ENCODE data around the gene SAMD15. TPM values are rescaled to one million over a fixed set of nuclear protein-coding genes. Genes with fewer than 3 reads are reported as not detected.
"Not testable (repeated sequence)": the region's sequence is repeated elsewhere in the genome, so short reads cannot be mapped to it uniquely, and the experiment has no call there.

SAMD15 gene
- total RNA-seq, result 1.3 TPM
- polyA plus RNA-seq, result 0.44 TPM

DNA sequence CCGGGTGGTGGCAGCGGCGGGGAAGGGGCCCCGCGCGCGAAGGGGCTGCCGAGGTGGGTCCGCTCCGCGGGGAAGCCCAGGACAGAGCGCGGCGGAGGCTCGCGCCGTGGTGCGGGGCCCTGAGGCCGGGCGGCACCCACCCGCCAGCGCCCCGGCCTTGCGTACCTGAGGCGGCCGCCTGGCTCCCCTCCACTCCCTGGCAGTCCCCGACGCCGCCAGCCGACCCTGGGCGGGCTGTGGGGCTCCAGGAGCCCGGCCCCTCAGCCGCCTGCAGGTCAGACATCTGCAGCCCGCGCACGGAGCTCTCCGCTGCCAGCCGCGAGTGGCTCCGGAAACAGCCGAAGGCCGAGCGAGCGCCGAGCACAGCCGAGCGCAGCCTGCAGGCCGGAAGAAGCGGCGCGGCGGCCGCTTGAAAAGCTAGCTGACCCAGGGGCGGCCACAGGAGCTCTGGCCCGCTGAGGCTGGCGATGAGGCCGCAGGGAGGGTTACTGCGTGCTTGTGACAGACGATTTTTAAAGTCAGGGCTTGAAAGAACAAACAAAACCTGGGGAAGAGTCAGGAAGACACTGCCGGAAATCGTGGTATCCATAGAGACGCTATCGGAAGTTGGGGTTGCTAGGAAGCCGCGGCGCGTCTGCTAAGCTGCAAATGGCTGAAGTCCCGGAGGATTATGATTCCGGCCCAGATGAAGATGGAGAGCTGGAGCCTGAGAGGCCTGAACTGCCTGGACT is at the start of gene SAMD15, which contains the start of gene TMED8:
Gene SAMD15 (plus strand): TSS at position 609 of the 731 bp plus-strand sequence. CDS start 40 bp downstream, at position 649.
Gene TMED8 (minus strand): TSS at position 324 of the 731 bp plus-strand sequence. CDS start 41 bp downstream, at position 283.
- Histone ChIP-seq H3K27ac (ENCODE audit: low read depth) (peak within 1 kb of the TSS; percentile 86), H3K4me3 (ENCODE audit: low read depth, low read length) (peak within 1 kb of the TSS; percentile 78), H3K36me3 (ENCODE audit: insufficient read depth) (peaks cover 1% of the 10 kb centered on the region), H3K4me1 (ENCODE audit: insufficient read depth) (no peaks in the 10 kb centered on the region)
- DNase-seq (ENCODE audit: extremely low spot score), result peak; percentile 80
- under 1% methylated on average over 69 of the region's 69 CpGs for WGBS

DNA sequence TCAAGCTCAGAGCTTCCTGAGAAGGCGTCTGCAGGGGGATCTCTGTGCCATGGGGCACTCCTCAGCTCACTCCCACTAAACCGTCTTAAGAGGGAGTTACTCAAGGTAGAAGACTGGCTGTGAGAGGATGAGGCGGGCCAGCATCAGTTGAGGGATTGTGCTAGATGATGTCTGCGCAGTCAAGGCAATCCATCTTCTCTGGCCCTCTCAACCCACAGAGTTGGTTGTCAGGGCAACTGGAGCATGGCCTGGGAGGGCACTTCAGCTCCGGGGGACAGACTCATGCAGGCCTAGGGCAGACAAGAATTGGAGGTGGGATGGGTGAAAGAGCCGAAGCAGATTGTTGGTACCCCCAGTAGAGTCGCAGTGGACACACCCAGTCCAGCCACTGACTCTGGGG is 47.3 kb upstream of the SAMD15 start:
- Histone ChIP-seq H3K27ac (ENCODE audit: low read depth) (no peak overlapping the region), H3K36me3 (ENCODE audit: insufficient read depth) (no peaks in the 10 kb centered on the region), H3K4me3 (ENCODE audit: low read depth, low read length) (no peak overlapping the region), H3K4me1 (ENCODE audit: insufficient read depth) (no peaks in the 10 kb centered on the region)
- no peak for DNase-seq (ENCODE audit: extremely low spot score)
- 89% methylated on average over 7 of the region's 7 CpGs for WGBS

DNA sequence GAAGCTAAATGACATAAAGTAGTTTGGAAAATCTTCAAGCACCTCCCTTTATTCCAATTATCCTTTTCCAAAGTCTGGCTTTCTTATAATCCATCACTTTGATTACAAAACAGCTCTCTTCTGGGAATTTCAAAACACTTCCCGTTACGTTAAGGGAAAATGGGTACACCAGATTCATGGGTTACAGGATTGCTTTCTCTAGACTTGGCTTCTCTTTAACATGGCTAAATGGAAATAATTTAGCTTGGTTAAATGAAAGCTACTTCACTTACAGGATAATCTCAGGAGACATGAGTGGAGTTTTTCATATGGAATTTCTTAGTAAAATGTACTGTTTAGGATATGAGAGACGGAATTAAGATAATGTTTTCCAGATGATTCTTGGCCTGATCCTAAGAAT is 41.6 kb upstream of the SAMD15 start:
- 87% methylated on average over 3 of the region's 3 CpGs for WGBS
- Histone ChIP-seq H3K4me3 (ENCODE audit: low read depth, low read length) (no peak overlapping the region), H3K36me3 (ENCODE audit: insufficient read depth) (no peaks in the 10 kb centered on the region)

DNA sequence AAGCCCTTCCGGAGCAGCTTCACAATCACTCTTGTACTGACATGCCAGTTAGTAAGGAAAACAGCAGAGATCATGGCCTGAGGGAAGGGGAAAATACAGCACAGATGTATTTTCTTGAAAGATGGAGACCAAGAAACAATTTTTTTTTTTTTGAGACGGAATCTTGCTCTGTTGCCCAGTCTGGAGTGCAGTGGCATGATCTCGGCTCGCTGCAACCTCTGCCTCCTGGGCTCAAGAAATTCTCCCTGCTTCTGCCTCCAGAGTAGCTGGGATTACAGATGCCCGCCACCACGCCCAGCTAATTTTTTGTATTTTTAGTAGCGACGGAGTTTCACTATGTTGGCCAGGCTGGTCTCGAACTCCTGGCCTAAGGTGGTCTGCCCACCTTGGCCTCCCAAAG is 39.9 kb upstream of the SAMD15 start:
- WGBS, result 95% methylated on average over 9 of the region's 9 CpGs
- DNase-seq (ENCODE audit: extremely low spot score); H3K4me1 ChIP-seq (ENCODE audit: insufficient read depth); H3K36me3 ChIP-seq (ENCODE audit: insufficient read depth); H3K4me3 ChIP-seq (ENCODE audit: low read depth, low read length); H3K27ac ChIP-seq (ENCODE audit: low read depth): not testable (repeated sequence)

More for the DNA sequence above, 41.6 kb upstream of the SAMD15 start:
- Histone ChIP-seq H3K27ac (ENCODE audit: low read depth) (no peak overlapping the region), H3K4me1 (ENCODE audit: insufficient read depth) (no peaks in the 10 kb centered on the region)
- DNase-seq (ENCODE audit: extremely low spot score), result no peak

DNA sequence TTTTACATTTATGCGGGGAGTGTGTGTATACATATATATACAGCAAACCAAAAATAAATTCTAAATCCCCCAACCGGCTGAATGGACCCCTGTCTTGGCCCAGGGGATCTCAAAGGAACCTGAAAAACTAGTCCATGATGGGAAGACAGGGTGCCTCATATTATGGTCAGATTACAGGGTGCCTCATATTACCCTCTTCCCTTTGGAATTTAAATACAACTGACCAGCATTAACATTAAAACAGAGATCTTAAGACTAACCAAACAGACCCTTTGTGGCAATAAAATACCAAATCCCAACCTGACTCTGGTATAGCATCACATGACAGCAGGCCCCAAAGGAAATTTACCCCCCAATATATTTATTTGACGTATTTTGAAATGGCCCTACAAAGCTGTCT is 39.3 kb upstream of the SAMD15 start:
- no peak for DNase-seq (ENCODE audit: extremely low spot score)
- Histone ChIP-seq H3K4me3 (ENCODE audit: low read depth, low read length) (no peak overlapping the region), H3K36me3 (ENCODE audit: insufficient read depth) (no peaks in the 10 kb centered on the region), H3K4me1 (ENCODE audit: insufficient read depth) (no peaks in the 10 kb centered on the region), H3K27ac (ENCODE audit: low read depth) (no peak overlapping the region)
- WGBS, result 89% methylated on average over 3 of the region's 3 CpGs

DNA sequence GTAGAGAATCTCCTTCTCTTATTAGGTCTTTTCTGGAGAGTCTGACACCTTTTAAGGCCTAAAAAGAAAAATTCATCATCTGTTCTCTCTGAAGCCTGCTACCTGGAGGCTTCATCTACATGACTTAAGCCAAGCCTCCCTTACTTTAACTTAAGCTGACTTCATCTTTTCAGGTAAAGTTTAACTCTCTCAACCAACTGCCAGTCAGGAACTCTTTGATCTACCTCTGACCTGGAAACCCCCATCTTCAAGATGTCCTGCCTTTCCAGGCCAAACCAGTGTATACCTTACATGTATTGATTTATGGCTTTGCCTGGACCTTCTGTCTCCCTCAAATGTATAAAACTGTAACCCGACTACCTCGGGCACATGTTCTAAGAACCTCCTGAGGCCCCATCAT is 38.9 kb upstream of the SAMD15 start:
- Histone ChIP-seq H3K4me1 (ENCODE audit: insufficient read depth) (no peaks in the 10 kb centered on the region), H3K4me3 (ENCODE audit: low read depth, low read length) (no peak overlapping the region), H3K27ac (ENCODE audit: low read depth) (no peak overlapping the region), H3K36me3 (ENCODE audit: insufficient read depth) (no peaks in the 10 kb centered on the region)
- WGBS, result 72% methylated on average over 2 of the region's 2 CpGs
- no peak for DNase-seq (ENCODE audit: extremely low spot score)

DNA sequence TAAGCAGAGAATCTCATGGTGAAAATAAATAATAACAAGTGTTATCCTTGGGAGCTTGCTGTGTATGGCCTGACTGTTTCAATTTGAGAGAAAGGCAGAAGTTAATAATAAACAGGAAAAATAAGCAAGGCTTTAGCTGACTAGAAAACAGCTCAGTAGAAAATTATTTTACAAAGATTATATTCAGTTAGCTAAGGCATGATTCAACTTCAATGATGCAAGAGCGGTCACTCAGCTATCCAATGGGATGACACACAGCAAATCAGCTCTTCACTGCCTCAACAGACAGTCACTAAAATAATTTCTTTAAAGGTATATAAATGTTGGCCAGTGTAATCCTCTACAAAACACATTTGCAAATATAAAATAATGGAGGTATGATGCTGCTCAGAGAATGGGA is 37.8 kb upstream of the SAMD15 start:
- H3K36me3 ChIP-seq (ENCODE audit: insufficient read depth), result no peaks in the 10 kb centered on the region
- no peak overlapping the region for H3K4me3 ChIP-seq (ENCODE audit: low read depth, low read length)
- DNase-seq (ENCODE audit: extremely low spot score), result no peak
- H3K27ac ChIP-seq (ENCODE audit: low read depth), result no peak overlapping the region
- no peaks in the 10 kb centered on the region for H3K4me1 ChIP-seq (ENCODE audit: insufficient read depth)
- WGBS, result 100% methylated on average over 1 of the region's 1 CpG

DNA sequence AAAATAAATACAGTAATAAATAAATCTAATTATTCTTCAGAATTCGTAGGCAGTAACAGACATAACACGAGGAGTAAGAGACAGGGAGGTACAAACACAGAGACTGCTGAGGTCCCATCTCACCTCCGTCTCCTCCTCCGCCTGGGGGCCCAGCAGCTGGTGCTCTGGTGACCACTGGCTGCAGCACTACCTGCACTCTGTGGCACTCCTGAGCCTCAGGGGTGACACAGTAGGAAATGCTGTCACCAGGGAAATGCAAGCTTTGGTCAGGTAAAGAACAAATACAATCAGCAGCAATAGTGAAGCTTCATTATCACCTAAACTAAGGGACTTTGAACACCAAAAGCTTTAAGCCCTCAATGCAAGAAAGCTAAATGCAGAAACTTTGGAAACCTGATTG is 36.8 kb upstream of the SAMD15 start:
- Histone ChIP-seq H3K4me1 (ENCODE audit: insufficient read depth) (no peaks in the 10 kb centered on the region), H3K4me3 (ENCODE audit: low read depth, low read length) (no peak overlapping the region), H3K36me3 (ENCODE audit: insufficient read depth) (no peaks in the 10 kb centered on the region), H3K27ac (ENCODE audit: low read depth) (no peak overlapping the region)
- 84% methylated on average over 4 of the region's 4 CpGs for WGBS
- no peak for DNase-seq (ENCODE audit: extremely low spot score)

DNA sequence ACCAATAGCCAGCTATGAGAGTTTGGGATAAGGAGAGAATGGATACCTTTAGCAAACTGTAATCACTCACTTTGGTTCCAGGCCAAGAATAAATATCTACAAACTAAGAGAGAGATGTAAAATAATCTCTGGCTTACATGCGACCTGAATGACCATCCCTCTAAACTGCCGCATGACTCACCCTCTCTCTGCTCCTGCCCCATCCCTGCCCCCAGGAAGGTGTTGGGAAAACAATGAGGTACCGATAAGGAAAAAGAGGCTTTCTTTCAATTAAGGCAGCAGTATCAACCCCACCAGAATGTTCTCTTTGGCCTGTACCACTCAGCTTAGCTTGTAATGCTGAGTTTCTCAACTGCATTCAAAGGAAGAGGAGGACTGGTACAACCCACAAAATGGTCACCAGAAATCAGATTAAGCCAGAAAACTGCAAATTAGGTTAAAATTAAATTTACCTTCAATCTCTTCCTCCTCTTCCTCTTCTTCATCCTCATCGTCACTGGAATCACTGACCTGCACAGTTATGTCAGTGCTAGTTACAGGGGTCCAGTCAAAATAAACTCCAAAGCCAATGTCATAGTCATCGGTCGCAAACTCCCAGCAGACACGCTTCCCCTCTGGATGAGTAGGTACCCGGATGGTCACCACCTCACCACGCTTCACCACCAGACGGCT is 34.3 kb upstream of the SAMD15 start:
- no peaks in the 10 kb centered on the region for H3K36me3 ChIP-seq (ENCODE audit: insufficient read depth)
- no peak overlapping the region for H3K4me3 ChIP-seq (ENCODE audit: low read depth, low read length)
- H3K27ac ChIP-seq (ENCODE audit: low read depth), result no peak overlapping the region
- 91% methylated on average over 10 of the region's 10 CpGs for WGBS
- H3K4me1 ChIP-seq (ENCODE audit: insufficient read depth), result no peaks in the 10 kb centered on the region
- no peak for DNase-seq (ENCODE audit: extremely low spot score)

DNA sequence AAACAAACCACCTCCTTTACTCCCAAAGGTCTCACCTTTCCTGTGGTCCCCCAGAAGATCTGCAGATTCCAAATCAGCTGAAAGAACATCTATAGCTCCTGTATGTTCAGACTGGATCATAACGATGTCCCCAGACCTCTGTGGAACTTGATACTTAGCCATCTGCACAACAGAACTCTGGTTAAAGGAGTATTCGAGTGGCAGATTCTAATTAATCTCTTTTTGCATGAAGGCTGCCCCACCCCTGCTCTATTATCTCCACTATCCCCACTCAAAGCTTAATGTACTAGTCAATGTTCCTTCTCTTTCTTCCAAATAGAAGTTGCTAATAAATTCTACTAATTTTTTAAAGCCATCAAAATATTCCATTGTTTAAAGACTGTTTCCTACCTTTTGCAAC is 33.5 kb upstream of the SAMD15 start:
- Histone ChIP-seq H3K36me3 (ENCODE audit: insufficient read depth) (no peaks in the 10 kb centered on the region), H3K27ac (ENCODE audit: low read depth) (no peak overlapping the region), H3K4me3 (ENCODE audit: low read depth, low read length) (no peak overlapping the region), H3K4me1 (ENCODE audit: insufficient read depth) (no peaks in the 10 kb centered on the region)
- 87% methylated on average over 2 of the region's 2 CpGs for WGBS
- DNase-seq (ENCODE audit: extremely low spot score), result no peak

DNA sequence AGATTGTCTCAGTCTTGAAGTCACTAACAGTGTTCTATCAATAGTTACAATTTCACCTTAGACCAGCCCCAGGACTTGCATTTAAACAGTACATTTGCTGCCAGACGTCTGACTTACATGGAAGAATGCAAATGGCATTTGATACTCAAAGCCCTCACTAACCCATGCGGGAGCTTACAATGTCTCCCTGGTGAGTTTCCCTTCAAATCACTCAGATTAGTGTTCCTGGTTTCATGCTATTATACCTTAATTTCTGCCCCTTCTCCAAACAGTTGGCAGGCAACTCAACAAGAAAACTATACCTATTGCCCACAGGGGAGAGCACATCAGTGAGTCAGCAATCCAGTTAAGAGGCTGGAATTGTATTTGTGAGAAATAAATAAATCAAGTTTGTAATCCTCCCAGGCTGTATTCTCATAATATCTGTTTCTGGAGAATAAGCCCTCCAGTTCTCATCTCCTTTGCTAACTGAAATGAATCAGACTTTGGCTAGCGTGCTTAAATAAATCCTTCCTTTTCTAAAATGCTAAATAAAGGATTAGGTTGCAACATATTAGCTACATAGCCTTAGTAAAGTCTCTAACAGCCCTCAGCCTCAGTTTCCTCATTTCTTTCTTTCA is 32.7 kb upstream of the SAMD15 start:
- DNase-seq (ENCODE audit: extremely low spot score), result no peak
- Histone ChIP-seq H3K27ac (ENCODE audit: low read depth) (no peak overlapping the region), H3K4me1 (ENCODE audit: insufficient read depth) (no peaks in the 10 kb centered on the region), H3K36me3 (ENCODE audit: insufficient read depth) (no peaks in the 10 kb centered on the region), H3K4me3 (ENCODE audit: low read depth, low read length) (no peak overlapping the region)
- WGBS, result 71% methylated on average over 3 of the region's 3 CpGs

DNA sequence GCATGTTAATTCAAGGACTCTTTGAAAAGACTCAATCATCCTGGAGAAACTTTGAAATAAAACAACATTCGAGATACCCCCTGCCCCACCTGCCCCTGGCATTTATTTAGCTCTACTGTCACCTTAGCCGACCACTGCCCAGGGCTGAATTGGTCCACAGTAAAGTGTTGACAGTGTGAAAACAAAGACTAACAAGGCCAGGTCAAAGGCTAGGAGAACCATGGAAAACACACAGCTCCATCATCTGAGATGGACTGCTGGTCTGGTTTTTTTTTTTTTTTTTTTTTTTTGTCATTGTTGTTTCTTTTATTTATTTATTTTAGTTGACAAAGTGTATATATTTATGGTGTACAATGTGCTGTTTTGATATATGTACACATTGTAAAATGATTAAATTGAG is 30.7 kb upstream of the SAMD15 start:
- WGBS, result 95% methylated on average over 2 of the region's 2 CpGs
- Histone ChIP-seq H3K36me3 (ENCODE audit: insufficient read depth) (no peaks in the 10 kb centered on the region), H3K4me3 (ENCODE audit: low read depth, low read length) (no peak overlapping the region), H3K27ac (ENCODE audit: low read depth) (no peak overlapping the region), H3K4me1 (ENCODE audit: insufficient read depth) (no peaks in the 10 kb centered on the region)
- no peak for DNase-seq (ENCODE audit: extremely low spot score)

DNA sequence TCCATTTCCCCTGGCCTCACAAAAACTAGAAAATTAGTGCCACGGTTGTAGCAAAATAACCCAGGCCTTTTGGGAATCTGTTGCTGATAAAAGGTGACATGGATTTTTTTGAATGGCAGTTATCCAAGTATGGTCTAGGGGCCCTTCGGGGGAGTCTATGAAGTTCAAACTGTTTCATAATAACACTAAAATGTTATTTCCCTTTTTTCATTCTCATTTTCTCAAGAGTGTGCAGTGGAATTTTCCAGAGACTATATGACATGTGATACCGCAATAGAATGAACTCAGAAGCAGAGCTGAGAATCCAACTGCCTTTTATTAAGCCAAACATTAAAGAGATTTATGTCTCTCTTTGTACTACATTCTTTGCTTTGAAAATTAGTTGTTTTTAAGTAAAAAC is 29.4 kb upstream of the SAMD15 start:
- H3K4me3 ChIP-seq (ENCODE audit: low read depth, low read length), result no peak overlapping the region
- H3K4me1 ChIP-seq (ENCODE audit: insufficient read depth), result no peaks in the 10 kb centered on the region
- no peak for DNase-seq (ENCODE audit: extremely low spot score)
- no peak overlapping the region for H3K27ac ChIP-seq (ENCODE audit: low read depth)
- WGBS, result 80% methylated on average over 3 of the region's 3 CpGs
- no peaks in the 10 kb centered on the region for H3K36me3 ChIP-seq (ENCODE audit: insufficient read depth)

Measured in urinary bladder (tissue), 4 donors.